ENCODE measurements around the gene ILKAP.

The ILKAP gene
- long read RNA-seq, transcript ILKAP-204 (11 exons, 1,861 nt) = minor isoform, 33 of 239 reads
- long read RNA-seq, transcript ILKAP-201 (12 exons, 1,490 nt) = major isoform, 99 of 239 reads
- long read RNA-seq, partial matches to known transcripts = 10 of 239 reads
- long read RNA-seq, other reads (novel, unspliced or antisense) = 95 of 239 reads

- Histone ChIP-seq H3K4me3 (replicated peaks; ENCODE audit: insufficient read depth, low read length) (peak within 1 kb of the TSS; percentile 67), H3K27ac (replicated peaks) (peak within 1 kb of the TSS; percentile 90), H3K27me3 (ENCODE audit: insufficient read depth, poor library complexity, severe bottlenecking) (no peaks in the 10 kb centered on the region)
- DNase-seq (ENCODE audit: low read depth in 1 of 2, low spot score in 1 of 2) = peak; percentile 59 to 81
- TF ChIP-seq CTCF (IDR thresholded peaks at IDR 0.05; ENCODE audit: insufficient read depth, low read length) = no peak
- TF ChIP-seq POLR2AphosphoS5 (IDR thresholded peaks at IDR 0.05; ENCODE audit: low read depth) = peak; percentile 33; the same call in 1 of the 2 replicates
Observed at GRCh38 chr2:238203094-238203972, at the start of gene ILKAP. Gene ILKAP, minus strand, starts transcription at chr2:238203695. Its CDS starts 142 bp downstream, at chr2:238203553.

GRCh38 chr2:238252766-238253630 is 49.5 kb upstream of the ILKAP start:
- TF ChIP-seq REST (IDR thresholded peaks at IDR 0.05; ENCODE audit: insufficient replicate concordance, low read depth) (no peak), CTCF (IDR thresholded peaks at IDR 0.05; ENCODE audit: insufficient read depth, low read length) (no peak), POLR2AphosphoS5 (IDR thresholded peaks at IDR 0.05; ENCODE audit: low read depth) (no peak), SPI1 (IDR thresholded peaks at IDR 0.05; ENCODE audit: borderline replicate concordance, low read depth) (no peak), GABPA (IDR thresholded peaks at IDR 0.05; ENCODE audit: low read depth) (no peak)
- Histone ChIP-seq H3K27ac (replicated peaks) (no peak overlapping the region), H3K27me3 (ENCODE audit: insufficient read depth, poor library complexity, severe bottlenecking) (no peaks in the 10 kb centered on the region), H3K4me3 (replicated peaks; ENCODE audit: insufficient read depth, low read length) (no peak overlapping the region)
- no peak for DNase-seq (ENCODE audit: low read depth in 1 of 2, low spot score in 1 of 2)

- TF ChIP-seq CTCF (IDR thresholded peaks at IDR 0.05; ENCODE audit: insufficient read depth, low read length) (no peak), GABPA (IDR thresholded peaks at IDR 0.05; ENCODE audit: low read depth) (no peak), REST (IDR thresholded peaks at IDR 0.05; ENCODE audit: insufficient replicate concordance, low read depth) (no peak), POLR2AphosphoS5 (IDR thresholded peaks at IDR 0.05; ENCODE audit: low read depth) (no peak), SPI1 (IDR thresholded peaks at IDR 0.05; ENCODE audit: borderline replicate concordance, low read depth) (no peak)
- Histone ChIP-seq H3K4me3 (replicated peaks; ENCODE audit: insufficient read depth, low read length) (no peak overlapping the region), H3K27ac (replicated peaks) (no peak overlapping the region), H3K27me3 (ENCODE audit: insufficient read depth, poor library complexity, severe bottlenecking) (no peaks in the 10 kb centered on the region)
- no peak for DNase-seq (ENCODE audit: low read depth in 1 of 2, low spot score in 1 of 2)
Observed at GRCh38 chr2:238251986-238252385, 48.5 kb upstream of the ILKAP start.
